GM12872 (cell line): ENCODE measurements around the gene PILRB.

Experiments used
- CTCF ChIP-seq: IDR thresholded peaks from 3 replicates; pipeline ENCODE4 v1.5.1; 2011; ENCODE audit warnings: low read depth, mild to moderate bottlenecking, low read length, moderate library complexity; ENCODE audit not compliant: insufficient read depth

PILRB gene

GRCh38 chr7:100413889-100414288, 56.0 kb downstream of the PILRB start:
- TF ChIP-seq CTCF: no peak

- no peak for TF ChIP-seq CTCF
Observed at GRCh38 chr7:100415448-100415847, 57.5 kb downstream of the PILRB start.
